ENCODE data around the gene EIF1AD.

- peak in 1 of 2 experiments; percentile 71; a peak in 1 of 3 replicates for TF ChIP-seq EP300 (IDR thresholded peaks at IDR 0.05; ENCODE audit: borderline replicate concordance in 1 of 2, low read depth in 2 of 2, low read length in 2 of 2)
- TF ChIP-seq TBP (IDR thresholded peaks at IDR 0.05; ENCODE audit: low read depth, low read length): peak; percentile 92
- 0 out of 4 replicates have a peak, but pooled peaks of 1 of the 3 experiments have one; percentile 2 for TF ChIP-seq CTCF (IDR thresholded peaks at IDR 0.05; ENCODE audit: control extremely low read depth in 1 of 3, insufficient read depth in 1 of 3, low read depth in 1 of 3, low read length in 3 of 3)
These were observed at the start of gene EIF1AD, which contains the start of gene BANF1 for GRCh38 chr11:66001942-66002647.

Measured in H1 (cell line).